ENCODE data around the gene DHX57.

DHX57 gene

GRCh38 chr2:38875576-38876367 is at the start of gene DHX57, which contains the start of gene MORN2:
DHX57 (minus strand) TSS chr2:38875934; CDS start chr2:38868405, 7,529 bp downstream.
MORN2 (plus strand) TSS chr2:38875976.
- DNase-seq = peak; percentile 49

DNA sequence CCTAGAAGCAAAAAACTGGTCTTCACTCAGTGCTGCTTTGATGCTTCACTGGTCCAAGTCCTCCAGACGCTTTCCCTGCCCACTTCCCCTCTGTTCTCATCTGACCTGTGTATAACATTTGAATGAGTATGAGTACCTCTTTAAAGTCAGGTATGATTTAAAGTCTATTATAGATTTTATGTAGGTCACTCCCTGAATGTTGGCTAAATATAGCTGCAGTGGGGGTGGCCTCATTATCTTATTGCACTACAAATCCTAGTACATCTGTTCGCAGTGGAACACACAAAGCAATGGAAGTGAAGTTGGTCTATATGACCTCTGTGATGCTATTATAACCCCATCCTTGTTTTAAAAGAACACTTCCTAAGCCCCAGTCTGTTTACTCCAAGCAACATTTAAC is 47.2 kb upstream of the DHX57 start:
- no peak for DNase-seq

DNA sequence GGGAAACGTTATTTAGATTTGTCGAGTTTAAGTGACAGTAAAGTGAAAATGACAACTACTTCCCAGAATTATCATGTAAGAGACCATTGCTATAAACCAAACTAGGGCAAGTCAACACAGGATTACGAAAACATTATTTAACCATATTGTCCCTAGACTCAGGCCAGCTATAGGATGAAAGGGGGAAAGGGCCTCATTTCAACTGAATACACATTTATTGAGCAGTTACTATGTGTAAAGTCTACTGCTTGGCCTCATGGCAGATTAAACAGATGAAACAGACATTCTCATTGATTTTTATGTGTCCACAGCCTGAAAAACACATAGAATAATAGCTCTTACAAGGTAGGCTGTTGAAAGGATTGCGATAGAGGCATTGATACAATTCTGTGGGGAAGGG is 46.7 kb upstream of the DHX57 start:
- DNase-seq = no peak

DNA sequence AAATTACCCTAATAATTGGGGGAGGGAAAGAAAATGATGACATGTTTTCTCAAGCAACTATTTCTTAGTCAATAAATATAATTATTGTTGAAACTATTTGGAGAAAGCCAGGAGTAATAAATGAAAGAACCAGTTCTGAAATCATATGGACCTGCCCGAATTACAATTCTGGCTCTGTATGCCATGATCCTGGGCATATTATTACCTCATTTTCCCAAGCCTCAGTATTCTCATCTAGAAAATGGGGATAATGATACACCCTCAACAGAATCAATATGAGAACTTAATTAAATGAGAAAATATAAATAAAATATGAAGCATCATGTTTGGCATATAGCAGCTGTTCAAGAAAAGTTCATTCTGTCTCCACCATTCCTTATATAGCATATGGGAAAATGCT is 36.9 kb upstream of the DHX57 start:
- DNase-seq = no peak

DNA sequence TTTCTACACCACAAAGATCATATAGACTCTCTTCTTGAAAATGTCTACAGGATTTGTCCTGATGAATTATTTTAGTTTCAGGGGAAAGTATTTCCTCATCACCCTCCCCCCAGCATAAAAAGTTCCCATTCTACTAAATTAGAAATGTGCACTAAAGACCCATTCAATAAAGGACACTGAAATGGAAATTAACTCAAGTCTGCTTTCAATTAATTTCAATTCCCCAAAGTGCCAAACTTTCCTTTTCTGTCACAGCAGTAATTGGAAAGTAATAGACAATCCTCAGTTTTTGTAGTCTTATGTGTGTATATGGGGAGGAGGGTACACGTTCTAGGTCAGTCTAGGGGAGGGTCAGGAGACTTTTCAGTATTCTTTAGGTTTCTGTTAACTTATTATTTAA is 35.5 kb upstream of the DHX57 start:
- no peak for DNase-seq

DNA sequence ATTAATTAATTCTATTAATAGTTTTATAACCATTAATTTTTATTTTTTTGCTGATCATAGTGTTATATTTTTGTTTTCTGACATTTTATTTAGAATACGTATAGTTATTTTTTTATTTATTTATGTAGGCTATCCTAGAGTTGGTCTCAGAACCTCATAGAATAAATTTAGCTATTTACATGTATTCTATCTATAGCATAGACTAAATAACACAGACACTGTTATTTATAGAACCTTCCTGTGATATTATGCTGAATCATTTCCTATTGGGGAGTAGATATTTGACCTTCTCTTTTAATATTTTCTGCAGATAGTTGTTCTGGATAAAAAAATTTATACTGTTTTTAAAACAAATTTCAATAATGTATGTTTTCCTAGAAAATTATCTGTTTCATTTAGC is 34.1 kb upstream of the DHX57 start:
- no peak for DNase-seq

GRCh38 chr2:38907743-38908562 is 32.2 kb upstream of the DHX57 start:
- no peak for DNase-seq

GRCh38 chr2:38907242-38907641 is 31.5 kb upstream of the DHX57 start:
- no peak for DNase-seq

GRCh38 chr2:38905251-38905650 is 29.5 kb upstream of the DHX57 start:
- no peak for DNase-seq

- no peak for DNase-seq
These were observed 25.0 kb upstream of the DHX57 start for GRCh38 chr2:38900726-38901125.

GRCh38 chr2:38898256-38898655 is 22.5 kb upstream of the DHX57 start:
- no peak for DNase-seq

DNA sequence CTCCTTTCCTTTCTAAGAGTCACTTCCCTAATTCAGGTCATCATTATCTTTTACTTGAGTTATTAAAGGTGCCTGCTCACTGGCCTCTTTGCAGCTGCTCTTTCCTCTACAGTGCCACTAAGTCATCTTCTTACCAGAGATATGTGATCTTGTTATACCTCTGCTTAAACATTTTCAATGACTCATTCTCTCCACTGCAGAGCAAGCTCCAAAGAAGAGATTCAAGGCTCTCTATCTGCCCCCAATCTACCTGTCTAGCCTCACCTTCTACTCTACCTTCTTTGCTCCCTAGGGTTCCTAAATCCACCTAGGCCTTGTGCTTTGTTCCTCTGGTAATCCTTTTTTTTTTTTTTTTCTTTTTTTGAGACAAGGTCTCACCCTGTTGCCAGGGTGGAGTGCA is 17.1 kb upstream of the DHX57 start:
- no peak for DNase-seq

DNA sequence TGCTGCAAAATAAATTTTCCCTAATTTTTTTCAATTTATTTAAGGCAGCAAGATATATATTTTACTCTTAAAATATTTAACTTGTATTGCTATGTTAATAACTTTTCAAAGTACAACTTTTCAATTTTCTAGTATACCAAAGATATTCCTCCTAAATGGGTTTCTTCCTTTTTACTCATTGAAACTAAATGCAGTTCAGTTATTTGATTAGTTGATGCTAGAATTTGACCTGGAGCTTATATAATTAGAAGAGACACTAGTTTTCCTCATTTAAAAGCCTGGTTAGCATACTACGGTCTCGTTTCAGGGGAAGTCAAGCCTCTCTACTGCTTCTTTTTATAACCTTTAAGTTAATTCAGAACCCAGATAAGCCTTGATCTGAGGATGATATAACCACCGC is 13.8 kb upstream of the DHX57 start, which contains the start of gene ARHGEF33:
Gene ARHGEF33, plus strand, starts transcription at position 301 of the 400 bp plus-strand sequence. CDS start 29,573 bp downstream, outside the sequence.
- no peak for DNase-seq

GRCh38 chr2:38889045-38889444 is 13.3 kb upstream of the DHX57 start:
- no peak for DNase-seq

- DNase-seq = no peak
These were observed 12.3 kb upstream of the DHX57 start for GRCh38 chr2:38887902-38888554.

DNA sequence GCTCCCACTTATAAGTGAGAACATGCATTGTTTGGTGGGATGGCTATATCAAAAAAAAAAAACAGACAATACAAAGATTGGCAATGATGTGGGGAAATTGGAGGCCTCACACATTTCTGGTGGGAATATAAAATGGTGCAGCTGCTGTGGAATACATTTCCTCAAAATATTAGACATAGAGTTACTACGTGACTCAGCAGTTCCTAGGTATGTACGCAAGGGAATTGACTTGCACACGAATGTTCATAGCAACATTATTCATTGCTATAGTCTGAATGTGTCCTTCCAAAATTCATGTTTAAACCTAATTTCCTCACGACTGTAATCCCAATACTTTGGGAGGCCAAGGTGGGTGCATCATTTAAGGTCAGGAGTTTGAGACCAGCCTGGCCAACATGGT is 11.6 kb upstream of the DHX57 start:
- DNase-seq = no peak

DNA sequence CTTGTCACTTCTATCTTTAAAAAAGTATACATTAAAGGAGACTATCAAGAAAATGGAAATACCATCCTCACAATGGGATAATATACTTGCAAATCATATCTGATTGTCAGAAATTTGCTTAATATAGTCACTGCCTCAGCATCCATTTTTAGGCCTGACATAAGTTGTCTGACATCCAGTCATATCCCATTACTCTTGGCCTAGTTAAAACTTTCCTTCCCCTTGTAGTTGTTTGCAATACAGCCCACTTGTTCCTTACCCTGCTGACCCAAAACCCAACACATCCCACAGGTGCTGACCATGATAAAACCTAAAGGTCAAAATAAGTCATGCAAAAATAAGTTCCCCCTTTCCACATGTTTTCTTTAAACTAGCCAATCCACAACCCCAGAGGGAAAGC is 10.3 kb upstream of the DHX57 start:
- no peak for DNase-seq

- no peak for DNase-seq
These were observed 673 bp upstream of the DHX57 start for GRCh38 chr2:38876407-38876806.

DNA sequence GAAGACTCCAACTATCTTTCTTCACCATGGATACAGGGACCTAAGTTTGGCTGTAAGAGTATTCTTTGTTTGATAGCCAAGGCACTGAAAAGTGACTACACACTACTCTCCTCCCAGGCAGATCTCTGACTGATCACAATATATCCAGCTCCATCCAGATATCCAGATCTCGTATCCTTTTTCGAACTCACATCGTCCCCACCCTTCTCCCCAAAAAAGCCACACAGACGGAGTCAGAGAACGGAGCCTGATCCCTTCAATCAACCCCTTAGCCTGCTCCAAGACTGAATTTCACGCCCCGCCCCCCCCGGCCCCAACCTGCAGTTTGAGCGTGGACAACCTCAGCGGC is 533 bp downstream of the DHX57 start:
- no peak for DNase-seq

- DNase-seq = no peak
These were observed 2.0 kb downstream of the DHX57 start for GRCh38 chr2:38873763-38874162.

- DNase-seq = no peak
These were observed 4.3 kb downstream of the DHX57 start for GRCh38 chr2:38871432-38871831.

DNA sequence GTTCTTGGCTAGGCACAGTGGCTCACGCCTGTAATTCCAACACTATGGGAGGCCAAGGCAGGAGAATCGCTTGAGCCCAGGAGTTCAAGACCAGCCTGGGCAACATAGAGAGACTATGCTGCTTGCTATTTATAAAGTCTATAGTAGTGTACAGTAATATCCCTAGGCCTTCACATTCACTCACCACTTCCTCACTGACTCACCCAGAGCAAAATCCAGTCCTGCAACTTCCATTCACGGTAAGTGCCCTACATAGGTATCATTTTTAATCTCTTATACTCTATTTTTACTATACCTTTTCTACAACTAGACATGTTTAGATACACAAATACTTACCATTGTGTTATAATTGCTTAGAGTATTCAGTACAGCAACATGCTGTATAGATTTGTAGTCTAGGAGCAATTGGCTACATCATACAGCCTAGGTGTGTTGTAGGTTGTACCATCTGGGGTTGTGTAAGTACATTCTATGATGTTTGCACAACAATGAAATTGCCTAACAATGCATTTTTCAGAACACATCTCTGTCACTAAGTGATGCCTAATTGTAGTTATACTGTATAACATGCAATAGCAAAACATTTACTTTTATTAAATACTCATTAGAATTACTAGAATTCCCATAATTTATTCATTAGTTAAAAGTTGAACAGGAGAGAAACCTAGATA is 8.8 kb downstream of the DHX57 start:
- DNase-seq = no peak

GRCh38 chr2:38863061-38863695 is 12.6 kb downstream of the DHX57 start:
- no peak for DNase-seq

Data from NCI-H446 treated with DMSO at 0.1 percent for 48 hours (cell line).